CD4-positive, alpha-beta memory T cell (primary cell): ENCODE data around the gene ZNF493. TPM values are rescaled to one million over a fixed set of nuclear protein-coding genes. Genes with fewer than 3 reads are reported as not detected.

Source experiments
- CTCF ChIA-PET: fragments of 350-600 bp; sonication (Branson Sonifier 250); formaldehyde crosslinking; loops from one replicate; lab custom pipeline; 2021; ENCODE audit warnings: inconsistent platforms; ENCODE audit not compliant: partially characterized antibody; lab: Charles Lee
- POLR2A ChIA-PET: fragments of 350-600 bp; sonication (Branson Sonifier 250); formaldehyde crosslinking; loops from one replicate; lab custom pipeline; 2021; ENCODE audit not compliant: partially characterized antibody; lab: Charles Lee
- DNase-seq, 5 donors: peaks; one replicate each; pipeline versions ENCODE4 v3.0.0 to v3.0.0-alpha.2; 2020 to 2022; ENCODE audit warnings: mixed read lengths in 1 of 5
- H3K27ac ChIP-seq: one replicate; pipeline ENCODE4 v1.7.0; 2013; ENCODE audit warnings: low read depth, low read length
- H3K27me3 ChIP-seq: 2 replicates; pipeline ENCODE4 v1.7.0; 2013; ENCODE audit warnings: mild to moderate bottlenecking, low read length, moderate library complexity; ENCODE audit not compliant: insufficient read depth
- H3K36me3 ChIP-seq: 2 replicates; pipeline ENCODE4 v1.7.0; 2013; ENCODE audit warnings: mild to moderate bottlenecking, low read length, moderate library complexity; ENCODE audit not compliant: insufficient read depth
- H3K4me1 ChIP-seq: 2 replicates; pipeline ENCODE4 v1.7.0; 2013; ENCODE audit warnings: mild to moderate bottlenecking, low read length, moderate library complexity; ENCODE audit not compliant: insufficient read depth
- H3K4me3 ChIP-seq, 2 donors: one replicate each; pipeline ENCODE4 v1.7.0; 2013; ENCODE audit warnings: low read length in 2 of 2, mild to moderate bottlenecking in 1 of 2
- H3K9me3 ChIP-seq, 2 donors: one replicate each; pipeline ENCODE4 v1.7.0; 2013; ENCODE audit warnings: low read length in 2 of 2, control low read depth in 1 of 2; ENCODE audit not compliant: control insufficient read depth in 1 of 2
- H3K27ac Mint-ChIP-seq, 7 donors: one replicate each; pipeline ENCODE4 v1.8.0; 2020 to 2021; ENCODE audit warnings: mixed read lengths in 7 of 7, mild to moderate bottlenecking in 6 of 7, inconsistent platforms in 3 of 7, moderate library complexity in 3 of 7
- H3K27me3 Mint-ChIP-seq, 2 donors: one replicate each; pipeline ENCODE4 v1.8.0; 2020 to 2021; ENCODE audit warnings: mixed read lengths in 2 of 2
- H3K36me3 Mint-ChIP-seq, 2 donors: one replicate each; pipeline ENCODE4 v1.8.0; 2020 to 2021; ENCODE audit warnings: mixed read lengths in 2 of 2, inconsistent platforms in 1 of 2, mild to moderate bottlenecking in 1 of 2
- H3K4me1 Mint-ChIP-seq, 4 donors: one replicate each; pipeline ENCODE4 v1.8.0; 2020 to 2021; ENCODE audit warnings: mixed read lengths in 4 of 4, mild to moderate bottlenecking in 1 of 4
- H3K4me3 Mint-ChIP-seq, 8 donors: one replicate each; pipeline ENCODE4 v1.8.0; 2020 to 2021; ENCODE audit warnings: mixed read lengths in 8 of 8, mild to moderate bottlenecking in 7 of 8, moderate library complexity in 6 of 8, inconsistent platforms in 3 of 8
- H3K9me3 Mint-ChIP-seq, 8 donors: one replicate each; pipeline ENCODE4 v1.8.0; 2020 to 2021; ENCODE audit warnings: mixed read lengths in 8 of 8, mild to moderate bottlenecking in 5 of 8, inconsistent platforms in 3 of 8, moderate library complexity in 1 of 8
- intact Hi-C: fragments of 100-400 bp; cut with micrococcal nuclease; formaldehyde crosslinking; loops from one replicate; pipeline ENCODE4 v1.15.1; 2023
- polyA plus RNA-seq, 2 donors: library from polyadenylated mRNA; unstranded; fragments of 300-500 nt; fragmentation: Illumina TruSeq; gene quantifications; one replicate each; pipeline ENCODE4 v1.2.3, GENCODE V29; 2021
- total RNA-seq, 2 experiments: library from RNA; stranded (reverse); gene quantifications; one replicate each; pipeline ENCODE4 v1.2.3, GENCODE V29; 2021

The ZNF493 gene
- total and polyA plus RNA-seq, 4 experiments from 2014 or later, result 10.7 to 61.7 (median 37.1) TPM

GRCh38 chr19:21398851-21399250 lies 1.9 kb downstream of the ZNF493 start:
- no peak overlapping the region for H3K27ac ChIP-seq
- Mint-ChIP-seq H3K4me1 (peaks cover 22 to 62% (median 43%) of the 10 kb centered on the region in 4 donors), H3K9me3 (peaks cover 0 to 36% (median 10%) of the 10 kb centered on the region in 8 donors), H3K4me3 (peak overlapping the region in 3 of 8 donors; percentile 85 to 98 (median 95)), H3K36me3 (peaks cover 35 to 42% of the 10 kb centered on the region in 2 donors), H3K27ac (no peak overlapping the region), H3K27me3 (no peaks in the 10 kb centered on the region)
- intact Hi-C loops, result loop anchor here (5.0 kb wide), 1 partner anchor 1222 kb away; no protein-coding TSS in a partner anchor
- H3K27me3 ChIP-seq, result no peaks in the 10 kb centered on the region
- peaks cover 19% of the 10 kb centered on the region for H3K4me1 ChIP-seq
- peaks cover 0 to 3% of the 10 kb centered on the region in 2 donors for H3K9me3 ChIP-seq
- no peak for DNase-seq
- ChIA-PET CTCF (no interaction called here), POLR2A (no interaction called here)
- H3K36me3 ChIP-seq, result no peaks in the 10 kb centered on the region
- H3K4me3 ChIP-seq, result no peak overlapping the region

GRCh38 chr19:21402303-21402985 lies 5.5 kb downstream of the ZNF493 start:
- peak overlapping the region in 1 of 7 donors; percentile 23 for H3K27ac Mint-ChIP-seq
- ChIA-PET CTCF (no interaction called here), POLR2A (no interaction called here)
- peaks cover 0 to 3% of the 10 kb centered on the region in 2 donors for H3K9me3 ChIP-seq
- intact Hi-C loops, result no loop called here
- no peaks in the 10 kb centered on the region for H3K27me3 ChIP-seq
- peaks cover 0 to 59% (median 27%) of the 10 kb centered on the region in 8 donors for H3K9me3 Mint-ChIP-seq
- H3K4me3 Mint-ChIP-seq, result peak overlapping the region in 1 of 8 donors; percentile 22
- H3K4me3 ChIP-seq, result no peak overlapping the region
- no peaks in the 10 kb centered on the region for H3K27me3 Mint-ChIP-seq
- H3K4me1 ChIP-seq, result peaks cover 12% of the 10 kb centered on the region
- no peak overlapping the region for H3K27ac ChIP-seq
- no peak for DNase-seq
- peaks cover 53 to 55% of the 10 kb centered on the region in 2 donors for H3K36me3 Mint-ChIP-seq
- peaks cover 21 to 59% (median 41%) of the 10 kb centered on the region in 4 donors for H3K4me1 Mint-ChIP-seq
- no peaks in the 10 kb centered on the region for H3K36me3 ChIP-seq

DNA sequence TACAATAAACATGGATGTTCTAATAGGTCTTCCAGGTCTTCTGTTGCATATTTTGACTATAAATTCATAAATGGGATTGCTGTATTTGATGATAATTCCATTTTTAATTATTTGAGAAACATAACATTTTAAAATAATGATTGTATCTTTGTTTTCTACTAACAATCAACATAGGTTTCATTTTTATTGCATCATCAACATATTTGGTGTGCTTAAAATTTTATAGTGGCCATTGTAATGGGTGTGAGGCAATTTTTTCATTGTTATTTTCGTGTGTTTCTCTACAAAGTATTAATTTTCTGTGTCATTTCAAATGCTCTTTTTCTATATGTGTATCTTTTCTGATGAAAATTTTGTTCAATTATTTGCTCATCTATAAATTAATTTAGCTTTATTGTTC lies 13.2 kb downstream of the ZNF493 start:
- H3K9me3 ChIP-seq, result peaks cover 0 to 3% of the 10 kb centered on the region in 2 donors
- Mint-ChIP-seq H3K27me3 (no peaks in the 10 kb centered on the region), H3K36me3 (peaks cover 71 to 78% of the 10 kb centered on the region in 2 donors), H3K4me3 (no peak overlapping the region), H3K9me3 (peaks cover 0 to 82% (median 61%) of the 10 kb centered on the region in 8 donors), H3K27ac (no peak overlapping the region), H3K4me1 (peaks cover 0 to 5% (median under 1%) of the 10 kb centered on the region in 4 donors)
- no peak for DNase-seq
- ChIA-PET CTCF (no interaction called here), POLR2A (no interaction called here)
- intact Hi-C loops, result no loop called here
- peaks cover 14% of the 10 kb centered on the region for H3K36me3 ChIP-seq
- no peak overlapping the region for H3K27ac ChIP-seq
- H3K4me1 ChIP-seq, result no peaks in the 10 kb centered on the region
- H3K4me3 ChIP-seq, result no peak overlapping the region
- no peaks in the 10 kb centered on the region for H3K27me3 ChIP-seq

DNA sequence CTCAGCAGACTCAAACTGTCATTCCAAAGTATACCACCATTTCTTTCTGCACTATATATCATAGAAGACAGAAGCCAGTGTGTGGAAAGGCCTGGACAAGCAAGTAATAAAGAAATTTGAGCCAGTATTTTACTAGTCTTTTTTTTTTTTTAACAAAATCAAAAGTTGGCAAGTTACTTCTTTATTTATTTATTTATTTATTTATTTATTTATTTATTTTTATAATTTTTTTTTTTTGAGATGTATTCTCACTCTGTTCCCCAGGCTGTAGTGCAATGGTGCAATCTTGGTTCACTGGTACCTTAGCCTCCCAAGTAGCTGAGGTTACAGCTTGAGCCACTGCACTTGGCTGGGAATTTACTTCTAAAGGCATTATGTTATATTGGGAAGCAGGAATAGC lies 25.3 kb downstream of the ZNF493 start:
- POLR2A ChIA-PET, result no interaction called here
- H3K4me1 Mint-ChIP-seq, result peaks cover 0 to 3% (median 0%) of the 10 kb centered on the region in 4 donors
- H3K27me3 Mint-ChIP-seq, result no peaks in the 10 kb centered on the region
- H3K36me3 ChIP-seq, result no peaks in the 10 kb centered on the region
- H3K9me3 ChIP-seq, result peaks cover 28 to 60% of the 10 kb centered on the region in 2 donors
- no peaks in the 10 kb centered on the region for H3K4me1 ChIP-seq
- intact Hi-C loops, result no loop called here
- H3K4me3 Mint-ChIP-seq, result no peak overlapping the region
- no peaks in the 10 kb centered on the region for H3K27me3 ChIP-seq
- H3K27ac Mint-ChIP-seq, result no peak overlapping the region
- H3K27ac ChIP-seq, result no peak overlapping the region
- peaks cover 57 to 59% of the 10 kb centered on the region in 2 donors for H3K36me3 Mint-ChIP-seq
- DNase-seq, result no peak
- CTCF ChIA-PET, result no interaction called here
- H3K4me3 ChIP-seq, result no peak overlapping the region
- peaks cover 3 to 98% (median 89%) of the 10 kb centered on the region in 8 donors for H3K9me3 Mint-ChIP-seq

DNA sequence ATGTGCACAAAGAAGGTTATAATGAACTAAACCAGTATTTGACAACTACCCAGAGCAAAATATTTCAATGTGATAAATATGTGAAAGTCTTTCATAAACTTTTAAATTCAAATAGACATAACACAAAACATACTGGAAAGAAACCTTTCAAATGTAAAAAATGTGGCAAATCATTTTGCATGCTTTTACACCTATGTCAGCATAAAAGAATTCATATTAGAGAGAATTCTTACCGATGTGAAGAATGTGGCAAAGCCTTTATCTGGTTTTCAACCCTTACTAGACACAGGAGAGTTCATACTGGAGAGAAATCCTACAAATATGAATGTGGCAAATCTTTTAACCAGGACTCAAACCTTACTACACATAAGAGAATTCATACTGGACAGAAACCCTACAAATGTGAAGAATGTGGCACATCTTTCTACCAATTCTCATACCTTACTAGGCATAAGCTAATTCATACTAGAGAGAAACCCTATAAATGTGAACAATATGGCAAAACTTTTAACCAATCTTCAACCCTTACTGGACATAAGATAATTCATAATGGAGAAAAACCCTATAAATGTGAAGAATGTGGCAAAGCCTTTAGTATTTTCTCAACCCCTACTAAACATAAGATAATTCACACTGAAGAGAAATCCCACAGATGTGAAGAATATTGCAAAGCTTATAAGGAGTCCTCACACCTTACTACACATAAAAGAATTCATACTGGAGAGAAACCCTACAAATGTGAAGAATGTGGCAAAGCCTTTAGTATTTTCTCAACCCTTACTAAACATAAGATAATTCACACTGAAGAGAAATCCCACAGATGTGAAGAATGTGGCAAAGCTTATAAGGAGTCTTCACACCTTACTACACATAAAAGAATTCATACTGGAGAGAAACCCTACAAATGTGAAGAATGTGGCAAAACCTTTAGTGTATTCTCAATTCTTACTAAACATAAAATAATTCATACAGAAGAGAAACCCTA lies 26.4 kb downstream of the ZNF493 start:
- H3K4me3 ChIP-seq, result peak overlapping the region in 1 of 2 donors; percentile 27
- H3K9me3 ChIP-seq, result peaks cover 28 to 58% of the 10 kb centered on the region in 2 donors
- no peaks in the 10 kb centered on the region for H3K27me3 ChIP-seq
- Mint-ChIP-seq H3K36me3 (peaks cover 47% of the 10 kb centered on the region in 2 donors), H3K4me3 (peak overlapping the region in 1 of 8 donors; percentile 7), H3K4me1 (peaks cover 0 to under 1% (median 0%) of the 10 kb centered on the region in 4 donors), H3K27me3 (no peaks in the 10 kb centered on the region), H3K9me3 (peaks cover 3 to 94% (median 79%) of the 10 kb centered on the region in 8 donors), H3K27ac (no peak overlapping the region)
- ChIA-PET CTCF (no interaction called here), POLR2A (interaction anchor here (1.0 kb wide), 1 partner anchor 27 kb away, joined by 3 read pairs; no protein-coding TSS in a partner anchor)
- no peak for DNase-seq
- no peak overlapping the region for H3K27ac ChIP-seq
- no peaks in the 10 kb centered on the region for H3K4me1 ChIP-seq
- intact Hi-C loops, result no loop called here
- no peaks in the 10 kb centered on the region for H3K36me3 ChIP-seq

DNA sequence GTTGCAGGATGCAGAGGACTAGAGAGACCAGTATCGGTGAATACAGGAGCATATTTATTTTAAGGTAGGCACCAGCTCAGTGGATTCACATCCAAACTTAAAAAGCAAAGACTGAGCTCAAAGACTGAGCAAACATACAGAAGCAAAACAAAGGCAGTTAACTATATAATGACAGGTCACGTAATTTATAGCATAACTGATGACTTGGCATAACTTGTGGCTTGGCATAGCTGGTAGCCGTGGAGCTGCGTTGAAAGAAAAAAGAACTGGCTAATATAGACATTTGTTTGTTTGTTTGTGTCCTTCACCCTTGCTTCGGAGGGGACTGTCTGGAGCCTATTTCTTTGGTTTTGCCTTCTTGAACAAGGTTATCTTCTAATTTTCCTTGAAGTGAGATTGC lies 33.7 kb downstream of the ZNF493 start:
- Histone ChIP-seq H3K27ac (no peak overlapping the region), H3K27me3 (no peaks in the 10 kb centered on the region), H3K4me3 (no peak overlapping the region), H3K9me3 (peaks cover 5 to 48% of the 10 kb centered on the region in 2 donors), H3K36me3 (no peaks in the 10 kb centered on the region), H3K4me1 (no peaks in the 10 kb centered on the region)
- intact Hi-C loops, result no loop called here
- peaks cover 2 to 89% (median 68%) of the 10 kb centered on the region in 8 donors for H3K9me3 Mint-ChIP-seq
- no peak overlapping the region for H3K4me3 Mint-ChIP-seq
- H3K4me1 Mint-ChIP-seq, result no peaks in the 10 kb centered on the region
- no peak for DNase-seq
- peaks cover 6 to 9% of the 10 kb centered on the region in 2 donors for H3K36me3 Mint-ChIP-seq
- peak overlapping the region in 1 of 7 donors; percentile 23 for H3K27ac Mint-ChIP-seq
- ChIA-PET POLR2A (interaction anchor here (1.5 kb wide), 1 partner anchor 13 kb away, joined by 3 read pairs; no protein-coding TSS in a partner anchor), CTCF (interaction anchor here (0.5 kb wide), 1 partner anchor 70 kb away, joined by 3 read pairs; no protein-coding TSS in a partner anchor)
- no peaks in the 10 kb centered on the region for H3K27me3 Mint-ChIP-seq
